A673 (cell line): ENCODE data around the gene CTNNA3. TPM values are rescaled to one million over a fixed set of nuclear protein-coding genes. Genes with fewer than 3 reads are reported as not detected.

ENCODE experiments used
- BruUV-seq: library from RNA; stranded (reverse); fragments of 400-500 nt; replicated peaks from 2 replicates; lab custom pipeline; 2021; lab: Mats Ljungman, UMichigan
- CTCF ChIA-PET: fragments of 300-600 bp; sonication (Branson Sonifier 250); formaldehyde crosslinking; loops from one replicate; lab custom pipeline; 2022; ENCODE audit warnings: antibody characterized with exemption; lab: Charles Lee
- POLR2A ChIA-PET: fragments of 300-600 bp; sonication (Branson Sonifier 250); formaldehyde crosslinking; loops from one replicate; lab custom pipeline; 2022; ENCODE audit warnings: antibody characterized with exemption; ENCODE audit not compliant: low non-redundant PET; lab: Charles Lee
- DNase-seq: peaks from one replicate; pipeline ENCODE4 v3.0.0-alpha.2; 2015; ENCODE audit warnings: low spot score
- H3K27ac ChIP-seq: fragments of 200-600 bp; sonication (generic); 2 replicates; pipeline ENCODE4 v1.5.1; 2016; ENCODE audit warnings: mixed run types, low read depth, mild to moderate bottlenecking, mixed read lengths, antibody characterized with exemption, low read length; ENCODE audit not compliant: poor library complexity, severe bottlenecking
- H3K27me3 ChIP-seq: fragments of 200-600 bp; sonication (generic); replicated peaks from 2 replicates; pipeline ENCODE4 v1.6.1; 2017; ENCODE audit warnings: mixed run types, low read depth, mild to moderate bottlenecking, mixed read lengths, antibody characterized with exemption, low read length; ENCODE audit not compliant: insufficient read depth, poor library complexity
- H3K36me3 ChIP-seq: fragments of 200-600 bp; sonication (generic); 2 replicates; pipeline ENCODE4 v1.6.1; 2016; ENCODE audit warnings: mixed run types, mild to moderate bottlenecking, mixed read lengths, antibody characterized with exemption, low read length; ENCODE audit not compliant: insufficient read depth, poor library complexity, severe bottlenecking
- H3K4me1 ChIP-seq: fragments of 200-600 bp; sonication (generic); 2 replicates; pipeline ENCODE4 v1.6.1; 2017; ENCODE audit warnings: mixed run types, mild to moderate bottlenecking, mixed read lengths, antibody characterized with exemption, low read length; ENCODE audit not compliant: insufficient read depth, poor library complexity, severe bottlenecking
- H3K4me3 ChIP-seq: fragments of 200-600 bp; sonication (generic); 2 replicates; pipeline ENCODE4 v1.5.1; 2016; ENCODE audit warnings: low read depth, mixed run types, mild to moderate bottlenecking, mixed read lengths, low read length; ENCODE audit not compliant: poor library complexity, severe bottlenecking
- H3K9me3 ChIP-seq: fragments of 200-600 bp; sonication (generic); 2 replicates; pipeline ENCODE4 v1.6.1; 2016; ENCODE audit warnings: mixed run types, low read depth, mild to moderate bottlenecking, mixed read lengths, antibody characterized with exemption, low read length; ENCODE audit not compliant: poor library complexity, severe bottlenecking
- CTCF ChIP-seq: fragments of 300-800, 200-600 bp; sonication (generic); conservative IDR thresholded peaks from 2 replicates; pipeline ENCODE4 v1.5.1; 2017; ENCODE audit warnings: low read depth, mild to moderate bottlenecking, antibody characterized with exemption, low read length, moderate library complexity, mixed read lengths
- EZH2 ChIP-seq: fragments of 200-600 bp; sonication (generic); IDR thresholded peaks from 2 replicates; pipeline ENCODE4 v1.6.1; 2017; ENCODE audit warnings: borderline replicate concordance, low read depth, mild to moderate bottlenecking, mixed read lengths, antibody characterized with exemption, low read length; ENCODE audit not compliant: poor library complexity, severe bottlenecking
- intact Hi-C: fragments of 100-400 bp; cut with micrococcal nuclease; formaldehyde crosslinking; loops from one replicate; pipeline ENCODE4 v1.10.0; 2022; ENCODE audit not compliant: unreplicated experiment
- total RNA-seq: library from RNA; stranded (reverse); gene quantifications from 2 replicates; pipeline ENCODE4 v1.2.3, GENCODE V29; 2021

The CTNNA3 gene
- total RNA-seq, 1 experiment from 2014 or later, result not detected

GRCh38 chr10:66996996-66997395 lies 699.0 kb downstream of the CTNNA3 start:
- no TSS peak for BruUV-seq
- Histone ChIP-seq H3K4me1 (no peaks in the 10 kb centered on the region), H3K36me3 (no peaks in the 10 kb centered on the region), H3K9me3 (no peaks in the 10 kb centered on the region), H3K4me3 (no peak overlapping the region), H3K27me3 (no peaks in the 10 kb centered on the region), H3K27ac (no peak overlapping the region)
- intact Hi-C loops, result no loop called here
- POLR2A ChIA-PET, result no interaction called here
- TF ChIP-seq CTCF, result no peak
- TF ChIP-seq EZH2, result no peak
- no peak for DNase-seq
- CTCF ChIA-PET, result interaction anchor here (0.6 kb wide), 1 partner anchor 9 kb away, joined by 3 read pairs; no protein-coding TSS in a partner anchor

DNA sequence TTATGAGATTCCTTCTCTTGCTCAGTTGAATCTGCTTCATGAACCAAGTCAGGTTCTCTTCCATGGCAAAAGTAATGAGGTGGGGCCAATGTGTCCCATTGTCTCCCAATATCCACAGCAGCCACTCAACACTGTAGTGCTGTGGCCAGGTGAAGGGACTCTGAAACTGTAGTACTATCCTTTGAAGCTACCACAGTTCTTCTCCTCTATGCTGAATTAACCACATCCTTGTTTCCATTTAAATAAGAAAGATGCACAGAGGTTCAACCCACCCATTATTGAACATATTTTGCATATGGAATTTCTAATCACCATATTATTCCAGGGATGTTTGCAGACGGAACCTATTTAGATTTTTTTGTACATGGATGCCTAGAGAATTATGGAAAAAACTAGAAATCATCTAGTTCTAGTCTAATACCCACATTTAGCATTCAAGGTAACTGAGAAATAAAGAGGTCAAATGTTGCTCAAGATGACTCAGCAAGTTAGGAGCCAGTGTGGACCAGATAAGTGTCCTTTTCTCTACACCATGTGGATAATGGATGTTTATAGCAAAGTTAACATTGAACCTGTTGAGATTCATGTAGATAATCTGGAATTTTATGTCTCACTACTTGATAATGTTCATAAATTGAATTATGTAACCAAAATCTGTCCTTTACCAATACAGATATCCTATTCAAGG lies 705.7 kb downstream of the CTNNA3 start:
- Histone ChIP-seq H3K4me1 (no peaks in the 10 kb centered on the region), H3K4me3 (no peak overlapping the region), H3K27ac (no peak overlapping the region), H3K36me3 (no peaks in the 10 kb centered on the region), H3K27me3 (peaks cover 9% of the 10 kb centered on the region), H3K9me3 (no peaks in the 10 kb centered on the region)
- intact Hi-C loops, result no loop called here
- TF ChIP-seq CTCF (no peak), EZH2 (no peak)
- ChIA-PET POLR2A (no interaction called here), CTCF (no interaction called here)
- no TSS peak for BruUV-seq
- DNase-seq, result no peak

DNA sequence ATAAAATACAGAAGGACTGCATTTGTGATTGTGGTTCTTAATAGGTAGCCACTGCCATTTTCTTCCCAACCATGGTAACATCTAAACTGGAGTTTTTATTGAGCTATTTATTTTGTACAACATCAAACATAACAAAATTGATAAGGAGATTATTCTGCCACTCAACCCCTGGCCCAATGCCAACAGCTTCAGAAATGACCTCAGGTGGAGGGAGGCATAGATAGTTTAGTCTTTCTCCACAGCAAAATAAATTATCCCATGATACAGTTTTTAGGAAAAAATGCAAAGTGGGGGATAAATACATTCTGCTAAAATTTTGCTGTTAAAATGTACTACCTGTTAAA lies 712.5 kb downstream of the CTNNA3 start:
- DNase-seq, result no peak
- BruUV-seq, result no TSS peak
- H3K4me3 ChIP-seq, result no peak overlapping the region
- H3K9me3 ChIP-seq, result no peaks in the 10 kb centered on the region
- peaks cover 10% of the 10 kb centered on the region for H3K27me3 ChIP-seq
- no peak overlapping the region for H3K27ac ChIP-seq
- H3K4me1 ChIP-seq, result no peaks in the 10 kb centered on the region
- intact Hi-C loops, result no loop called here
- POLR2A ChIA-PET, result no interaction called here
- H3K36me3 ChIP-seq, result no peaks in the 10 kb centered on the region
- CTCF ChIA-PET, result no interaction called here
- TF ChIP-seq EZH2 (no peak), CTCF (no peak)
